Hepatocyte (in vitro differentiated cells): ENCODE results near the gene GPR142.

Experiments used
- EZH2 ChIP-seq: fragments of 200-600 bp; sonication (generic); IDR thresholded peaks from 2 replicates; pipeline ENCODE4 v1.6.1; 2016; ENCODE audit warnings: antibody characterized with exemption, mild to moderate bottlenecking, borderline replicate concordance
- EZH2phosphoT487 ChIP-seq: fragments of 200-600 bp; sonication (generic); IDR thresholded peaks from one replicate; pipeline ENCODE4 v1.6.1; 2018; ENCODE audit warnings: antibody characterized with exemption, mild to moderate bottlenecking, low read depth, moderate library complexity; ENCODE audit not compliant: unreplicated experiment, severe bottlenecking
- TF ChIP-seq, protein P1 (sequence below): fragments of 200-600 bp; sonication (generic); IDR thresholded peaks from 2 replicates; pipeline ENCODE4 v1.5.1; 2016; ENCODE audit warnings: antibody characterized with exemption, mild to moderate bottlenecking; ENCODE audit not compliant: poor library complexity

- TF ChIP-seq, protein P1, sequence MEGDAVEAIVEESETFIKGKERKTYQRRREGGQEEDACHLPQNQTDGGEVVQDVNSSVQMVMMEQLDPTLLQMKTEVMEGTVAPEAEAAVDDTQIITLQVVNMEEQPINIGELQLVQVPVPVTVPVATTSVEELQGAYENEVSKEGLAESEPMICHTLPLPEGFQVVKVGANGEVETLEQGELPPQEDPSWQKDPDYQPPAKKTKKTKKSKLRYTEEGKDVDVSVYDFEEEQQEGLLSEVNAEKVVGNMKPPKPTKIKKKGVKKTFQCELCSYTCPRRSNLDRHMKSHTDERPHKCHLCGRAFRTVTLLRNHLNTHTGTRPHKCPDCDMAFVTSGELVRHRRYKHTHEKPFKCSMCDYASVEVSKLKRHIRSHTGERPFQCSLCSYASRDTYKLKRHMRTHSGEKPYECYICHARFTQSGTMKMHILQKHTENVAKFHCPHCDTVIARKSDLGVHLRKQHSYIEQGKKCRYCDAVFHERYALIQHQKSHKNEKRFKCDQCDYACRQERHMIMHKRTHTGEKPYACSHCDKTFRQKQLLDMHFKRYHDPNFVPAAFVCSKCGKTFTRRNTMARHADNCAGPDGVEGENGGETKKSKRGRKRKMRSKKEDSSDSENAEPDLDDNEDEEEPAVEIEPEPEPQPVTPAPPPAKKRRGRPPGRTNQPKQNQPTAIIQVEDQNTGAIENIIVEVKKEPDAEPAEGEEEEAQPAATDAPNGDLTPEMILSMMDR: no peak
- TF ChIP-seq EZH2phosphoT487 (no peak), EZH2 (no peak)
These were observed 37.9 kb upstream of the GPR142 start for GRCh38 chr17:74329378-74329777.
